AG04450 (cell line): ENCODE data around the gene DYRK1A. TPM values are rescaled to one million over a fixed set of nuclear protein-coding genes. Genes with fewer than 3 reads are reported as not detected.

Experiments
- CTCF ChIA-PET: fragments of 300-600, 350-600 bp; formaldehyde crosslinking; extraction: SDS; loops from one replicate; lab custom pipeline; 2022; ENCODE audit warnings: antibody characterized with exemption, inconsistent platforms; lab: Charles Lee
- POLR2A ChIA-PET: fragments of 350-600 bp; formaldehyde crosslinking; extraction: SDS; loops from one replicate; lab custom pipeline; 2021; ENCODE audit warnings: antibody characterized with exemption, inconsistent platforms; lab: Yijun Ruan, JAX
- DNase-seq: peaks from one replicate; pipeline ENCODE4 v3.0.0-alpha.2; 2011; ENCODE audit warnings: low read depth, low spot score
- H3K27ac ChIP-seq: one replicate; pipeline ENCODE4 v1.5.1; 2012; ENCODE audit warnings: low read depth, low read length, control low read depth
- H3K27me3 ChIP-seq: one replicate; pipeline ENCODE4 v1.6.0; 2012; ENCODE audit warnings: low read length; ENCODE audit not compliant: control insufficient read depth, insufficient read depth
- H3K4me3 ChIP-seq: 2 replicates; pipeline ENCODE4 v1.5.1; 2011; ENCODE audit warnings: mild to moderate bottlenecking, low read depth, low read length, control low read depth
- H3K9me3 ChIP-seq: 2 replicates; pipeline ENCODE4 v1.5.1; 2012; ENCODE audit warnings: low read length; ENCODE audit not compliant: control insufficient read depth, insufficient read depth
- CTCF ChIP-seq: IDR thresholded peaks from 2 replicates; pipeline ENCODE4 v1.5.1; 2011; ENCODE audit warnings: low read depth, low read length, control low read depth, inconsistent platforms
- polyA plus RNA-seq: library from polyadenylated mRNA; depleted of rRNA; stranded (reverse); fragments of >200 nt; gene quantifications from 2 replicates; pipeline ENCODE4 v1.2.3, GENCODE V29; 2011

The DYRK1A gene
- polyA plus RNA-seq, 1 experiment, result 33.1 TPM

DNA sequence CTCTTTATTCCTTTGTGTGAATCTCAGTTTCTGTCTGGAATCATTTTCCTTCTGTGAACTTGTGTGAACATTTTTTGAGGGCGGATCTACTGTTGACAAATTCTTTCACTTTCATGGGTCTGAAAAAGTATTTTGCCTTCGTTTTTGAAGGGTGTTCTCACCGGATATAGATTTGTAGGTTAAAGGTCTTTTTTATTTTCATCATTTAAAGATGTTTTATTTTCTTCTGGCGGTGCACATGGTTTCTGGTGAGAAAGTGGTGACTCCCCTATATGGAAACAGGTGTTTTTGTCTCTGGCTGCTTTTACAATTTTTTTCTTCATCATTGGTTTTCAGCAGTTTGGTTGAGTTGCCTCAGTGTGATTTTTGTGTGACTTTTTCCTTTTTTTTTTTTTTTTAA lies 94.9 kb downstream of the DYRK1A start:
- no peak for TF ChIP-seq CTCF
- Histone ChIP-seq H3K9me3 (no peaks in the 10 kb centered on the region), H3K27me3 (no peaks in the 10 kb centered on the region), H3K27ac (no peak overlapping the region), H3K4me3 (no peak overlapping the region)
- POLR2A ChIA-PET, result no interaction called here
- CTCF ChIA-PET, result no interaction called here
- no peak for DNase-seq

DNA sequence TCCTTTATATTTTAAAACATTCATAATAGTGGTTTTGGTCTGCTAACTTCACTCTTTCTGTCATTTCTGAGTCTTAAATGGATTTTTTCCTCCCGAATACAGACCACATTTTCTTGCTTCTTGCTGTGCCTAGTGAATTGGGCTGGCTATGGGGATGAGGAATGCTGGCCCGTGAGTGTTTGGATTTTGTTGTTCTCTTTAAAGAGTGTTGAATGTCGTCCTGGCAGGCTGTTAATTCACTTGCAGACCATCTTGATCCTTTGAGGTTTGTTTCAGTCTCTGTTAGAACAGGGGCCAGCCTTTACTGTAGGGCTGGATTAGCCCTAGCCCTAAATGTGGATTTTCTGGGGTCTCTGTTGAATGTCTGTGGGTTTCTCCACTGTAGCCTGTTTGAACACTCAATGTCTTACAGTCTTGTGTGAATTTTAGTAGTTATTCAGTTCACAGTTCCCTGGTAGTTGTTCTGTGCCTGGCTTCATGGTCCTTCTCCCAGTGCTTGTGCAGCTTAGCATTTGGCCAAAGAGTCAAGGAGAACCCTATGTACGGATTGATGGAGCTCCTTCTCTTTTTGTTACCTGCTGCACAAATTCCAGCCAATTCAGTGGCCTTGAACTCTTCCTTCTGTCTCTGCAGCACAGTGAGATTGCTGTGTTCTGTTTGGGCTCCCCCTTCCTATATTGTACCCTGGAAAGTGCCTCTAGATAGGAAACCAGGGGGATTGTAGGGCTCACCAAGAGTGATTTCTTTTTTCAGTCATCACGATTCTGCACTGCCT lies 95.7 kb downstream of the DYRK1A start:
- no peak for TF ChIP-seq CTCF
- CTCF ChIA-PET, result interaction anchor here (0.6 to 2.4 kb wide), 7 partner anchors 10 to 254 kb away, joined by 3 to 19 read pairs (median 4); no protein-coding TSS in a partner anchor
- POLR2A ChIA-PET, result no interaction called here
- Histone ChIP-seq H3K27me3 (no peaks in the 10 kb centered on the region), H3K4me3 (no peak overlapping the region), H3K9me3 (no peaks in the 10 kb centered on the region), H3K27ac (no peak overlapping the region)
- no peak for DNase-seq

GRCh38 chr21:37463083-37463801 lies 96.7 kb downstream of the DYRK1A start:
- CTCF ChIA-PET, result interaction anchor here (0.5 to 2.4 kb wide), 16 partner anchors 11 to 255 kb away, joined by 3 to 19 read pairs (median 4); no protein-coding TSS in a partner anchor
- H3K4me3 ChIP-seq, result peak overlapping the region; percentile 11
- peak; percentile 77 for TF ChIP-seq CTCF
- no peak overlapping the region for H3K27ac ChIP-seq
- POLR2A ChIA-PET, result interaction anchor here (0.5 to 1.0 kb wide), 4 partner anchors 74 to 102 kb away, joined by 3 to 4 read pairs (median 3); no protein-coding TSS in a partner anchor
- peak; percentile 23 for DNase-seq
- H3K27me3 ChIP-seq, result no peaks in the 10 kb centered on the region
- H3K9me3 ChIP-seq, result no peaks in the 10 kb centered on the region

DNA sequence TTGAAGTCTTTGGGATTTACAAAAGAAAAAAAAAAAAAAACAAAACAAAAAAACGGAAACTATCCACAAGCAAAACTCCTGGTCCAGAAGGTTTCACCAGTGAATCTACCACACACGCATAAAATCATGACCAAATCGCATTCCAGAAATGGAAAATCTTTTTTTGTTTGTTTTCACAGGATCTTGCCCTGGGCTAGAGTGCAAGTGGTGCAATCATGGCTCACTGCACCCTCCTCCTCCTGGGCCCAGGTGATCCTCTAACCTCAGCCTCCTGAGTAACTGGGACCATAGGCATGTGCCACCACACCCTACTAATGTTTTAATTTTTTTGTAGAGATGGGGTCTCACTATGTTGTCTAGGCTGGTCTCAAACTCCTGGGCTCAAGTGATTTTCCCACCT lies 100.5 kb downstream of the DYRK1A start:
- DNase-seq, result no peak
- H3K9me3 ChIP-seq, result no peaks in the 10 kb centered on the region
- no peaks in the 10 kb centered on the region for H3K27me3 ChIP-seq
- ChIA-PET CTCF (interaction anchor here (0.6 kb wide), 1 partner anchor 216 kb away, joined by 3 read pairs; no protein-coding TSS in a partner anchor), POLR2A (no interaction called here)
- H3K4me3 ChIP-seq, result no peak overlapping the region
- no peak overlapping the region for H3K27ac ChIP-seq
- no peak for TF ChIP-seq CTCF

DNA sequence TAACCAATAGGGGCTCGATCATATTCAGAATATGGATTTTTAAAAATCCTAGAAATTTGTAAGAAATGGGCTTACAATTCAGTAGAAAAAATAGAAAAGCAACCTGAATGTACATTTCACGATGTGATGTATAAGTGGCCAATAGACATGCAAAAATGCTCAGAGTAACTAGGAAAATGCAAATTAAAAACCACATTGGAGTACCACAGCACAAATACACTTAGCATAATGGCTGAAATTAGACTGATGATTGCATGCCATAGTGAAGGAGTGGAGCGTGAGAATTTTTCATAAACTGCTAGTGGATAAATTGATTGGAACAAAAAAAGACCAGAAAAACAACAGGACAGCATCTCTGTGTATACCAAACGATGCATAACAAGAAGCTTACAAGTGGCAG lies 102.3 kb downstream of the DYRK1A start:
- no peak for TF ChIP-seq CTCF
- H3K9me3 ChIP-seq, result no peaks in the 10 kb centered on the region

More for the DNA sequence above, 102.3 kb downstream of the DYRK1A start:
- DNase-seq, result no peak
- no peak overlapping the region for H3K4me3 ChIP-seq
- CTCF ChIA-PET, result no interaction called here
- no peaks in the 10 kb centered on the region for H3K27me3 ChIP-seq
- H3K27ac ChIP-seq, result no peak overlapping the region
- POLR2A ChIA-PET, result no interaction called here
